ENCODE data around the gene NR1H2. TPM values are rescaled to one million over a fixed set of nuclear protein-coding genes. Genes with fewer than 3 reads are reported as not detected.
A peak's percentile ranks its signal among the peaks of the same experiment; 100 is the strongest.

NR1H2 gene
- total RNA-seq, 1 donor, result 113 TPM

DNA sequence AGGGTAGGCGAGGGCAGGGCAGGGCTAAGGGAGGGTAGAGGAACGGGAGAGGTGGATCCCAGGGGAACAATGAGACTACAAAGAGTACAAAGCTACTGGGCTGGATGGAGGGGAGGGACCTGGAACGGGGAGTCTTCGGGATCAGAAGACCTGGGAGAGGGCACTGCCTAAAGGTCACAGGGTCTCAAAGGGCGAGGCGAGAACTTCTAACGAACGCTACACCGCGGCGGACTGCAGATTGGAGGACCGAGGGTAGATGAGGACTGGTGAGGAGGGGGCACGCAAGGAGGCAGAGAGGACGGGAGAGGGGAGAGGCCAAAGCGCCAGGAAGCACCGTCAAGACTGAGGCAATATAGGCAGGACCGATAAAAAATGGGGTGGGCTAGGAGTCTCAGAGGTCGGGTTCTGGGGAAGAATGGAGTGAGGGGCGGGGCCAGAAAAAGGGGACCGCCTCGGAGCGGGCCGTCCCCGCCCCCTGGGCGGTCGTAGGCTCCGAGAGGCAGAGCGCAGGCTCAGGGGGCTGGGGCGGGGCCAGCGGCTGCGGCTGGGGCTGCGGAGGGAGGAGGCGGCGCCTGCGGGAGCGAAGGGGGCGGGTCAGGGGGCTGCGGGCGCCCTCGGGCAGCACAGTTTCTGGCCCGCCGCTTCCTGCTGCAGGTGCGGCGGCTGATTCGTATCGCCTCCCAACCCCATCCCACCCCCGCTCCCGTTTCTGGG lies 45.7 kb upstream of the NR1H2 start:
- H3K36me3 ChIP-seq (ENCODE audit: insufficient read depth, low read length), result no peaks in the 10 kb centered on the region
- no peak overlapping the region for H2AFZ ChIP-seq (ENCODE audit: low read length)
- H3K9me3 ChIP-seq (ENCODE audit: low read depth, low read length), result no peaks in the 10 kb centered on the region
- H3K4me1 ChIP-seq (ENCODE audit: insufficient read depth, low read length), result peaks cover 9% of the 10 kb centered on the region
- no peaks in the 10 kb centered on the region for H3K79me2 ChIP-seq (ENCODE audit: insufficient read depth, low read length)
- no peak overlapping the region for H3K27ac ChIP-seq (ENCODE audit: low read depth, low read length)
- TF ChIP-seq, protein P1, sequence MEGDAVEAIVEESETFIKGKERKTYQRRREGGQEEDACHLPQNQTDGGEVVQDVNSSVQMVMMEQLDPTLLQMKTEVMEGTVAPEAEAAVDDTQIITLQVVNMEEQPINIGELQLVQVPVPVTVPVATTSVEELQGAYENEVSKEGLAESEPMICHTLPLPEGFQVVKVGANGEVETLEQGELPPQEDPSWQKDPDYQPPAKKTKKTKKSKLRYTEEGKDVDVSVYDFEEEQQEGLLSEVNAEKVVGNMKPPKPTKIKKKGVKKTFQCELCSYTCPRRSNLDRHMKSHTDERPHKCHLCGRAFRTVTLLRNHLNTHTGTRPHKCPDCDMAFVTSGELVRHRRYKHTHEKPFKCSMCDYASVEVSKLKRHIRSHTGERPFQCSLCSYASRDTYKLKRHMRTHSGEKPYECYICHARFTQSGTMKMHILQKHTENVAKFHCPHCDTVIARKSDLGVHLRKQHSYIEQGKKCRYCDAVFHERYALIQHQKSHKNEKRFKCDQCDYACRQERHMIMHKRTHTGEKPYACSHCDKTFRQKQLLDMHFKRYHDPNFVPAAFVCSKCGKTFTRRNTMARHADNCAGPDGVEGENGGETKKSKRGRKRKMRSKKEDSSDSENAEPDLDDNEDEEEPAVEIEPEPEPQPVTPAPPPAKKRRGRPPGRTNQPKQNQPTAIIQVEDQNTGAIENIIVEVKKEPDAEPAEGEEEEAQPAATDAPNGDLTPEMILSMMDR (IDR thresholded peaks at IDR 0.05; ENCODE audit: extremely low read depth, low read depth, low read length), result no peak
- H3K27me3 ChIP-seq (ENCODE audit: insufficient read depth, low read length), result peaks cover 60% of the 10 kb centered on the region
- no peaks in the 10 kb centered on the region for H4K20me1 ChIP-seq (ENCODE audit: insufficient read depth, low read length)
- no peak overlapping the region for H3K4me3 ChIP-seq (ENCODE audit: insufficient read depth, low read length)
- peak; percentile 92 for DNase-seq (ENCODE audit: insufficient read length, low spot score, missing footprints)
- H3K4me2 ChIP-seq (ENCODE audit: insufficient read depth, low read length), result no peak overlapping the region

GRCh38 chr19:50331221-50331993 lies 44.9 kb upstream of the NR1H2 start:
- DNase-seq (ENCODE audit: insufficient read length, low spot score, missing footprints), result peak; percentile 73
- TF ChIP-seq, protein P1 (IDR thresholded peaks at IDR 0.05; ENCODE audit: extremely low read depth, low read depth, low read length), result no peak
- no peak overlapping the region for H3K4me2 ChIP-seq (ENCODE audit: insufficient read depth, low read length)

GRCh38 chr19:50331994-50332243 lies 44.3 kb upstream of the NR1H2 start:
- Histone ChIP-seq H3K27ac (ENCODE audit: low read depth, low read length) (no peak overlapping the region), H3K4me3 (ENCODE audit: insufficient read depth, low read length) (no peak overlapping the region), H4K20me1 (ENCODE audit: insufficient read depth, low read length) (no peaks in the 10 kb centered on the region), H3K9me3 (ENCODE audit: low read depth, low read length) (no peaks in the 10 kb centered on the region), H3K79me2 (ENCODE audit: insufficient read depth, low read length) (no peaks in the 10 kb centered on the region), H2AFZ (ENCODE audit: low read length) (no peak overlapping the region), H3K4me1 (ENCODE audit: insufficient read depth, low read length) (peaks cover 9% of the 10 kb centered on the region), H3K36me3 (ENCODE audit: insufficient read depth, low read length) (no peaks in the 10 kb centered on the region), H3K4me2 (ENCODE audit: insufficient read depth, low read length) (no peak overlapping the region), H3K27me3 (ENCODE audit: insufficient read depth, low read length) (peaks cover 47% of the 10 kb centered on the region)
- DNase-seq (ENCODE audit: insufficient read length, low spot score, missing footprints), result peak; percentile 64
- TF ChIP-seq, protein P1 (IDR thresholded peaks at IDR 0.05; ENCODE audit: extremely low read depth, low read depth, low read length), result no peak

More at GRCh38 chr19:50331221-50331993, 44.9 kb upstream of the NR1H2 start:
- H3K27ac ChIP-seq (ENCODE audit: low read depth, low read length), result no peak overlapping the region
- H3K9me3 ChIP-seq (ENCODE audit: low read depth, low read length), result no peaks in the 10 kb centered on the region
- no peaks in the 10 kb centered on the region for H3K36me3 ChIP-seq (ENCODE audit: insufficient read depth, low read length)
- peaks cover 9% of the 10 kb centered on the region for H3K4me1 ChIP-seq (ENCODE audit: insufficient read depth, low read length)
- no peaks in the 10 kb centered on the region for H3K79me2 ChIP-seq (ENCODE audit: insufficient read depth, low read length)
- H3K27me3 ChIP-seq (ENCODE audit: insufficient read depth, low read length), result peaks cover 52% of the 10 kb centered on the region
- no peaks in the 10 kb centered on the region for H4K20me1 ChIP-seq (ENCODE audit: insufficient read depth, low read length)
- H2AFZ ChIP-seq (ENCODE audit: low read length), result no peak overlapping the region
- no peak overlapping the region for H3K4me3 ChIP-seq (ENCODE audit: insufficient read depth, low read length)
